SK-N-MC (cell line): ENCODE results near the gene SST.

Experiments used
- DNase-seq: peaks from one replicate; pipeline ENCODE4 v3.0.0-alpha.2; 2011; ENCODE audit warnings: low read depth, low spot score
- H3K27ac ChIP-seq: fragments of 200-600 bp; sonication (generic); 2 replicates; pipeline ENCODE4 v1.5.1; 2016; ENCODE audit warnings: mixed run types
- H3K36me3 ChIP-seq: fragments of 200-600 bp; sonication (generic); 2 replicates; pipeline ENCODE4 v1.6.1; 2017; ENCODE audit warnings: antibody characterized with exemption, low read length, mixed read lengths; ENCODE audit not compliant: insufficient read depth
- H3K4me3 ChIP-seq: fragments of 200-600 bp; sonication (generic); 2 replicates; pipeline ENCODE4 v1.5.1; 2016
- H3K9ac ChIP-seq: fragments of 200-600 bp; sonication (generic); 2 replicates; pipeline ENCODE4 v1.8.0; 2017; ENCODE audit warnings: mixed run types, mixed read lengths; ENCODE audit not compliant: insufficient read length
- H3K9me3 ChIP-seq: fragments of 200-600 bp; sonication (generic); 2 replicates; pipeline ENCODE4 v1.6.1; 2017; ENCODE audit warnings: low read depth, mild to moderate bottlenecking, antibody characterized with exemption, low read length, moderate library complexity, mixed read lengths
- EZH2 ChIP-seq: fragments of 200-600 bp; sonication (generic); IDR thresholded peaks from one replicate; pipeline ENCODE4 v1.6.1; 2017; ENCODE audit warnings: antibody characterized with exemption
- FOXP2 ChIP-seq: optimal IDR thresholded peaks from 2 replicates; pipeline ENCODE3; 2011; ENCODE audit warnings: mild to moderate bottlenecking, moderate library complexity; ENCODE audit not compliant: insufficient read depth; ENCODE audit errors: extremely low read length, control extremely low read depth
- POLR2AphosphoS5 ChIP-seq: IDR thresholded peaks from 2 replicates; pipeline ENCODE4 v1.6.1; 2012; ENCODE audit warnings: mild to moderate bottlenecking, low read depth, low read length, borderline replicate concordance

SST gene

GRCh38 chr3:187706971-187707370 lies 36.8 kb upstream of the SST start:
- no peak for TF ChIP-seq FOXP2
- TF ChIP-seq POLR2AphosphoS5 = no peak
- TF ChIP-seq EZH2 = no peak
- no peaks in the 10 kb centered on the region for H3K9me3 ChIP-seq
- H3K36me3 ChIP-seq = no peaks in the 10 kb centered on the region
- no peak overlapping the region for H3K9ac ChIP-seq
- H3K4me3 ChIP-seq = no peak overlapping the region
- no peak for DNase-seq
- H3K27ac ChIP-seq = no peak overlapping the region

- TF ChIP-seq EZH2 (no peak), FOXP2 (no peak), POLR2AphosphoS5 (no peak)
Observed at GRCh38 chr3:187705164-187705563, 35.0 kb upstream of the SST start.

GRCh38 chr3:187702507-187703033 lies 32.4 kb upstream of the SST start, which contains the start of gene RTP2:
Gene RTP2, minus strand, starts transcription at chr3:187702557. Its CDS starts 429 bp downstream, at chr3:187702128.
- H3K36me3 ChIP-seq = no peaks in the 10 kb centered on the region
- H3K4me3 ChIP-seq = no peak within 1 kb of the TSS
- no peak for DNase-seq
- no peak for TF ChIP-seq FOXP2
- no peak for TF ChIP-seq POLR2AphosphoS5
- no peak for TF ChIP-seq EZH2
- no peak within 1 kb of the TSS for H3K27ac ChIP-seq
- H3K9ac ChIP-seq = no peak within 1 kb of the TSS
- H3K9me3 ChIP-seq = no peaks in the 10 kb centered on the region

More at GRCh38 chr3:187705164-187705563, 35.0 kb upstream of the SST start:
- H3K4me3 ChIP-seq = no peak overlapping the region
- H3K36me3 ChIP-seq = no peaks in the 10 kb centered on the region
- no peak overlapping the region for H3K9ac ChIP-seq
- H3K27ac ChIP-seq = no peak overlapping the region
- no peak for DNase-seq
- H3K9me3 ChIP-seq = no peaks in the 10 kb centered on the region

GRCh38 chr3:187700249-187700648 lies 30.1 kb upstream of the SST start:
- Histone ChIP-seq H3K4me3 (no peak overlapping the region), H3K9me3 (no peaks in the 10 kb centered on the region), H3K9ac (no peak overlapping the region), H3K36me3 (no peaks in the 10 kb centered on the region), H3K27ac (no peak overlapping the region)
- TF ChIP-seq POLR2AphosphoS5 = no peak
- no peak for DNase-seq

- Histone ChIP-seq H3K9me3 (no peaks in the 10 kb centered on the region), H3K36me3 (no peaks in the 10 kb centered on the region), H3K4me3 (no peak overlapping the region), H3K9ac (no peak overlapping the region), H3K27ac (no peak overlapping the region)
- TF ChIP-seq EZH2 = no peak
- TF ChIP-seq POLR2AphosphoS5 = no peak
- TF ChIP-seq FOXP2 = no peak
- no peak for DNase-seq
Observed at GRCh38 chr3:187698499-187699399, 28.6 kb upstream of the SST start.

- TF ChIP-seq EZH2 (no peak), FOXP2 (no peak), POLR2AphosphoS5 (no peak)
- DNase-seq = no peak
- Histone ChIP-seq H3K27ac (no peak overlapping the region), H3K4me3 (no peak overlapping the region), H3K9me3 (no peaks in the 10 kb centered on the region), H3K36me3 (no peaks in the 10 kb centered on the region), H3K9ac (no peak overlapping the region)
Observed at GRCh38 chr3:187696021-187696420, 25.8 kb upstream of the SST start.

GRCh38 chr3:187695449-187695848 lies 25.3 kb upstream of the SST start:
- no peak overlapping the region for H3K27ac ChIP-seq
- no peak overlapping the region for H3K9ac ChIP-seq
- H3K9me3 ChIP-seq = no peaks in the 10 kb centered on the region
- H3K36me3 ChIP-seq = no peaks in the 10 kb centered on the region
- TF ChIP-seq POLR2AphosphoS5 (no peak), EZH2 (no peak), FOXP2 (no peak)
- no peak overlapping the region for H3K4me3 ChIP-seq
- DNase-seq = no peak

- Histone ChIP-seq H3K27ac (no peak overlapping the region), H3K4me3 (no peak overlapping the region), H3K9me3 (no peaks in the 10 kb centered on the region), H3K36me3 (no peaks in the 10 kb centered on the region), H3K9ac (no peak overlapping the region)
- TF ChIP-seq POLR2AphosphoS5 (no peak), EZH2 (no peak), FOXP2 (no peak)
- no peak for DNase-seq
Observed at GRCh38 chr3:187694801-187695200, 24.6 kb upstream of the SST start.
